ENCODE results near the gene LRR1. TPM values are rescaled to one million over a fixed set of nuclear protein-coding genes. Genes with fewer than 3 reads are reported as not detected.

LRR1 gene
- total RNA-seq, 2 experiments from 2014 or later: 43.7 to 44.3 TPM

DNA sequence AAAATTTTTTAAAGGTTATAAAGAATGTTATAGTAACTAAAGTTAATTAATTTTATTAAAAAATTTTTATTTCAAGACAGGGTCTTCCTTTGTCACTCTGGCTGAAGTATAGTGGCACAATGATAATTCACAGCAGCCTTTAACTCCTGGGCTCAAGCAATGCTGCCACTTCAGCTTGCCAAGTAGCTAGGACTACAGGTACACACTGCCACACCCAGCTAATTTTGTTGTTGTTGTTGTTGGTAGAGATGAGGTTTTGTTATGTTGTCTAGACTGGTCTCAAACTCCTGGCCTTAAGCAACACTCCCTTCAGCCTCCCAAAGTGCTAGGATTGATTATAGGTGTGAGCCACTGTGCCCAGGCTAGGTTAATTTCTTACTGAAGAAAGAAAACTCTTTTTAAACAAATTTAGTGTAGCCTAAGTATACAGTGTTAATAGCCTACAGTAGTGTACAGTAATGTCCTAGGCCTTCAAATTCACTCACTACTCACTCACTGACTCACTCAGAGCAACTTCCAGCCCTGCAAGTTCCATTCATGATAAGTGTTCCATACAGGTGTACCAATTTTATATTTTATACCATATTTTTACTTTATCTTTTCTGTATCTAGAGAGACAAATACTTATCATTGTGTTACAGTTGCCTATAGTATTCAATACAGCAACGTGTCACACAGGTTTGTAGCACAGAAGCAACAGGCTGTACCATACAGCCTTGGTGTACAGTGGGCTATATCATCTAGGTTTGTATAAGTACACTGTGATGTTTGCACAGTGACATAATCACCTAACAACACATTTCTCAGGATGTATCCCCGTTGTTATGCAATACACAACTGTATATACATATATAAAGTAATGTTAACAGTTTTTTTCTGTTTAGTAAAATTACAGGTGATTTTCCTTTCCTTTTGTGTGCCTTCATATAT is 61.1 kb downstream of the LRR1 start:
- Mint-ChIP-seq H3K27me3 (no peaks in the 10 kb centered on the region), H3K4me3 (no peak overlapping the region), H3K9me3 (no peaks in the 10 kb centered on the region), H3K36me3 (peaks cover 9% of the 10 kb centered on the region), H3K4me1 (no peaks in the 10 kb centered on the region), H3K27ac (no peak overlapping the region)
- POLR2A ChIA-PET: no interaction called here
- ATAC-seq (ENCODE audit: low read depth) (no peak), DNase-seq (no peak)

Other genes starting within 250 kb of the LRR1 start
- gene RPS29, start 12.6 kb upstream of the LRR1 start, total RNA-seq: 1,000 to 10,000 TPM; 1,762 to 1,786 TPM
- gene RPL36AL, start 21.7 kb downstream of the LRR1 start, total RNA-seq: 100 to 1,000 TPM; 238 to 254 TPM
- gene MGAT2, start 21.9 kb downstream of the LRR1 start, total RNA-seq: 10 to 100 TPM; 54.6 to 55.0 TPM
- gene DNAAF2, start 36.3 kb downstream of the LRR1 start, total RNA-seq: 1 to 10 TPM; 8.0 to 8.2 TPM
- gene POLE2, start 89.3 kb downstream of the LRR1 start, total RNA-seq: 10 to 100 TPM; 24.0 to 25.5 TPM
- 1 to 10 TPM; 4.6 to 5.6 TPM for gene KLHDC1, start 94.2 kb downstream of the LRR1 start, total RNA-seq
- gene KLHDC2, start 169.2 kb downstream of the LRR1 start, total RNA-seq: 10 to 100 TPM; 43.6 to 44.1 TPM

Measured in activated naive CD8-positive, alpha-beta T cell treated with anti-CD3 and anti-CD28 coated beads, Interleukin-2, amount 10 ng/mL, durations not matched to agents 7 days and 5 days (primary cell).